ENCODE measurements around the gene CHRM4. TPM values are rescaled to one million over a fixed set of nuclear protein-coding genes. Genes with fewer than 3 reads are reported as not detected.

CHRM4 gene
- total RNA-seq, 1 donor: not detected

DNA sequence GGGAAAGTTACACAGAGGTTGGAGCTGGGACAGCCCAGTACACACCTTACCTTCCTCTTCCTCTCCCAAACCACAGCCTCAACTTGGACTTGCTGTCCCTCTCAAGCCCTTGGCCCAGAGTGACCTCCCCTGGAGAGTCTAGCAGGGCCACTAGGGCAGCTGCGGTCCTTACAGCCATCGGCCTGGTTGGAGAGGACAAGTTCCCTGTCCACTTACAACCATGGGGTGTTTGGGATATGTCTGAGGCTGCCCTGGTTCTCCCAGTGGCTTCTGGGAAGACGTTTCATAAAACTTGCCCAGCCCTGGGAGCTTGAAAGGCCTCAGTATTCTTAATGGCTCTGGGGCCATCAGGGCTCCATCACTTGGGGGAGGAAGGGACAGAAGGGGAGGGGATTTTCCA is 57.4 kb downstream of the CHRM4 start:
- TF ChIP-seq, protein P1, sequence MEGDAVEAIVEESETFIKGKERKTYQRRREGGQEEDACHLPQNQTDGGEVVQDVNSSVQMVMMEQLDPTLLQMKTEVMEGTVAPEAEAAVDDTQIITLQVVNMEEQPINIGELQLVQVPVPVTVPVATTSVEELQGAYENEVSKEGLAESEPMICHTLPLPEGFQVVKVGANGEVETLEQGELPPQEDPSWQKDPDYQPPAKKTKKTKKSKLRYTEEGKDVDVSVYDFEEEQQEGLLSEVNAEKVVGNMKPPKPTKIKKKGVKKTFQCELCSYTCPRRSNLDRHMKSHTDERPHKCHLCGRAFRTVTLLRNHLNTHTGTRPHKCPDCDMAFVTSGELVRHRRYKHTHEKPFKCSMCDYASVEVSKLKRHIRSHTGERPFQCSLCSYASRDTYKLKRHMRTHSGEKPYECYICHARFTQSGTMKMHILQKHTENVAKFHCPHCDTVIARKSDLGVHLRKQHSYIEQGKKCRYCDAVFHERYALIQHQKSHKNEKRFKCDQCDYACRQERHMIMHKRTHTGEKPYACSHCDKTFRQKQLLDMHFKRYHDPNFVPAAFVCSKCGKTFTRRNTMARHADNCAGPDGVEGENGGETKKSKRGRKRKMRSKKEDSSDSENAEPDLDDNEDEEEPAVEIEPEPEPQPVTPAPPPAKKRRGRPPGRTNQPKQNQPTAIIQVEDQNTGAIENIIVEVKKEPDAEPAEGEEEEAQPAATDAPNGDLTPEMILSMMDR (IDR thresholded peaks at IDR 0.05; ENCODE audit: insufficient read depth, low read depth, low read length): no peak

More for the DNA sequence above, 57.4 kb downstream of the CHRM4 start:
- DNase-seq (ENCODE audit: low read depth): no peak
- H3K4me3 ChIP-seq (ENCODE audit: low read depth, low read length): no peak overlapping the region

Small RNAs within 50 kb of the gene (small RNA-seq; reads per million reads assigned to genes)
- not detected for gene MIR4688

Other genes starting within 250 kb of the CHRM4 start
- 40.6 and 66.7 TPM in 2 replicates for gene CREB3L1, start 114.1 kb downstream of the CHRM4 start, total RNA-seq
- 50.1 and 63.1 TPM in 2 replicates for gene DGKZ, start 44.3 kb downstream of the CHRM4 start, total RNA-seq
- 11.7 and 30.0 TPM in 2 replicates for gene MDK, start 10.1 kb downstream of the CHRM4 start, total RNA-seq
- gene AMBRA1, start 202.2 kb upstream of the CHRM4 start, total RNA-seq: 21.9 and 23.7 TPM in 2 replicates
- gene HARBI1, start 225.5 kb upstream of the CHRM4 start, total RNA-seq: 4.8 and 5.6 TPM in 2 replicates
- 45.4 and 49.7 TPM in 2 replicates for gene ATG13, start 225.8 kb upstream of the CHRM4 start, total RNA-seq